Measurements from ENCODE around the gene GNRHR.

- TF ChIP-seq CTCF (conservative IDR thresholded peaks at IDR 0.05; ENCODE audit: low read depth in 2 of 2), result no peak
- no peak for TF ChIP-seq REST (IDR thresholded peaks at IDR 0.05; ENCODE audit: unreplicated experiment)
- TF ChIP-seq POLR2AphosphoS5 (IDR thresholded peaks at IDR 0.05; ENCODE audit: low read depth), result no peak
- TF ChIP-seq CREB1 (CRISPR knock-in tag; IDR thresholded peaks at IDR 0.05; ENCODE audit: low read depth), result no peak
- no peak for TF ChIP-seq EZH2phosphoT487 (IDR thresholded peaks at IDR 0.05; ENCODE audit: unreplicated experiment)
- no peak for TF ChIP-seq ZNF331 (CRISPR knock-in tag; IDR thresholded peaks at IDR 0.05; ENCODE audit: low read depth)
- TF ChIP-seq ZNF114 (CRISPR knock-in tag; IDR thresholded peaks at IDR 0.05), result no peak
Measured at GRCh38 chr4:67699603-67700002, 54.6 kb downstream of the GNRHR start.

Data from GM23338 (cell line).